ENCODE data around the gene TMBIM1.

Gene TMBIM1

DNA sequence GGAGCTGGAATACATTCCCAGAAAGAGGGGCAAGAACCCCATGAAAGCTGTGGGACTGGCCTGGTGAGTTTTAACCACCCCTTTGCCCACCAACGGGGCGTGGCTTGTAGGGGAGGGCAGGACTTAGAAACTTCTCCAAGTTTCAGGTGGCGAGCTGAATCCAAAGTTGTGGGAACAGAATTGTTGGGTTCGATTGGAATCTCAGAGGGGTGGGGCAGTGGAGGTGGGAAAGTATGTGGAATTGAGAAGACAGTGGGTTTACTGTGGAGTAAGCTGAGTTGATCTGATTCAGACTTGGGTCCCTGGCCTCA, 20.9 kb downstream of the TMBIM1 start:
- no peak for DNase-seq

DNA sequence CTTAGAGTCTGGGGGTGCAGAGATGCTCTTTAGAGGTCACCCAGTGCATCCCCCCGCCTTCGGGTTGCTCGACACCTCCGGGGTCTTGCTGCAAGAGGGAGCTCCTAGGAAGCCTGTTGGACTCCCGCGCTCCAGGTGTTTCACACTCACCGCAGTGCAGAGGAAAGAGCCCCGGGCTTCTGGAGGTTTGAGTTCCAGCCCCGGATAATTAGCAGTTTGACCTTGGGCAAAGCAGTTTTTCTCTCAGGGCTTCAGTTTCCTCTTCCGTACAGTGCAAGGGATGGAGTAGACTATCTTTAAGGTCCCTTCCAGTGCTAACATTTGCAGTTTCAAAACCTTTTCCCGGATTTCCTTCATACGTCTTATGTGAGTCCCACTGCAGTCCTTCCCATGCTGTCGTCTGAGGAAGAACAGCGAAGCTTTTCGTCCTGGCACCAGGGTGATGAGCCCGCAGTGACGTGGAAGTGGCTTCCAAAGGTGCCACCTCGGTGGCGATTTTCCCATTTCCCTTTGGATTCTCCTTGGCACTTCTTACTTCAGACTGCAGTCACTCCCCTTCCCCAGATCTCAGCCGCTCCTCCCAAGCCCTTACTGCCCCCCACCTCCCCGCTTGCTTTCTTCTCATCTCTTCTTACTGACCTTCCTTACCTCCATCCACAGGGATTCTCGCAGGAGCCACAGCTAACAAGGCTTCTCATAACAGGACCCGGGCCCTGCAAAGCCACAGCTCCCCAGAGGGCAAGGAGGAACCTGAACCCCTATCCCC, 21.4 kb downstream of the TMBIM1 start:
- DNase-seq: no peak

- DNase-seq: peak; percentile 99 to 100 (median 100)
Measured at GRCh38 chr2:218269900-218270720, 22.2 kb downstream of the TMBIM1 start, which contains the start of the genes AAMP and PNKD. Gene AAMP, minus strand, starts transcription at chr2:218270137. Its CDS starts 51 bp downstream, at chr2:218270086. Gene PNKD, plus strand, starts transcription at chr2:218270519. Its CDS starts 17 bp downstream, at chr2:218270536.

DNA sequence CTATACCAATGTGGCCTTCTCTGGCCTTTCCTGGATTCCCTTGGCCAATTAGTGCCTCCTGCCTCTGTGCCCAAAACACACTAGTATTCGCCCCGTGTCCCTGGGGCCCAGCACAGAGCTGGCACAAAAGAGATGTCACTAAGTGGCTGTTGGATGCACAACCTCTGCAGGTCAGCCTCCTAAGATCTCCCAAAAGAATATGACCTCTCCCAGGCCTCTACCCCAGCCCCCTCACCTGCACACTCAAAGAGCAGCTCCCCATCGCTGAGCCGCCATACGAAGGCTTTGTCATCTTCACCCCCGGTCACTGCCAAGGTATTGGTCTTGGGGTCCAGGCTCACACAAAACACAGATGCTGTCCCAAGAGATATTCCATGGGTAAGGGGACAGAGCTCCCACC, 25.0 kb downstream of the TMBIM1 start:
- DNase-seq: no peak

- DNase-seq: no peak
Measured at GRCh38 chr2:218266316-218266979, 25.9 kb downstream of the TMBIM1 start.

- DNase-seq: no peak
Measured at GRCh38 chr2:218265626-218266025, 26.7 kb downstream of the TMBIM1 start.

GRCh38 chr2:218264773-218265561, 27.3 kb downstream of the TMBIM1 start:
- DNase-seq: no peak

DNA sequence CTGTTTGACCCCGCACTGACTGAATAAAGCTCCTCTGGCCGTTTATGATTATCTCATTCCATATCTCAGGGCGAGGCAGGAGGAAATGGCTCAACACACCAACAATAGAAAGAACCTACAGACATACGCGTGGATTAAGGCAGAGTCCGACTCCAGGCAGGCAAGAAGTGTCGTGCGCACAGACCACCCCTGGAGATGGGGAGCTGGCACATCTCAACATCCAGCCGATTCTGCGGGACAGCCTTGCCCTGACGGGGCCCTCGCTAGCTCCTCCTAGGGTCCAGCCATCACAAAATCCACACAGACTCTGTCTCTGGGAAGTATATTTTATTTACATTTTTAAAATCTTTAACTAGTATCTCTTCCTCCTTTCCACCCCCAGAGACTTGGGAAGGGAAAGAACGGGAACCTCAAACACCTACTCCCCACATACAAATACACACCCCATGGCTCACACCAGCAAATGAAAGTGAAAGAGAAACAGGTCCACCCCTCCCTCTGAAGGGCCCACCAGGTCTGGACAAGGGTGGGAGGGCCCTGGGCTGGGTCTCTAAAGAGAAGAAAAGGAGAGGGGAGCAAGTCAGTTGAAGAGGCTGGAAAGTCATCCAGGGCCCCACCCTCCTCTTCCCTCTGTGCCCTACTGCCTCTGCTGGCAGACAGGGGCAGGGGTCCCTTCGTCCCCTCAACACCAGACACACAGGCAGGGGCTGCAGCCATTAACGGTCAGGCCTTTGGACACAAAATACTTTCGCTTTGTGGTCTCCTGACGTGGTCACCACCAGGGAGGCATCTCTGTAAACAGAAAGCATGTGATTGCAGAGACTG, 28.3 kb downstream of the TMBIM1 start:
- DNase-seq: no peak

DNA sequence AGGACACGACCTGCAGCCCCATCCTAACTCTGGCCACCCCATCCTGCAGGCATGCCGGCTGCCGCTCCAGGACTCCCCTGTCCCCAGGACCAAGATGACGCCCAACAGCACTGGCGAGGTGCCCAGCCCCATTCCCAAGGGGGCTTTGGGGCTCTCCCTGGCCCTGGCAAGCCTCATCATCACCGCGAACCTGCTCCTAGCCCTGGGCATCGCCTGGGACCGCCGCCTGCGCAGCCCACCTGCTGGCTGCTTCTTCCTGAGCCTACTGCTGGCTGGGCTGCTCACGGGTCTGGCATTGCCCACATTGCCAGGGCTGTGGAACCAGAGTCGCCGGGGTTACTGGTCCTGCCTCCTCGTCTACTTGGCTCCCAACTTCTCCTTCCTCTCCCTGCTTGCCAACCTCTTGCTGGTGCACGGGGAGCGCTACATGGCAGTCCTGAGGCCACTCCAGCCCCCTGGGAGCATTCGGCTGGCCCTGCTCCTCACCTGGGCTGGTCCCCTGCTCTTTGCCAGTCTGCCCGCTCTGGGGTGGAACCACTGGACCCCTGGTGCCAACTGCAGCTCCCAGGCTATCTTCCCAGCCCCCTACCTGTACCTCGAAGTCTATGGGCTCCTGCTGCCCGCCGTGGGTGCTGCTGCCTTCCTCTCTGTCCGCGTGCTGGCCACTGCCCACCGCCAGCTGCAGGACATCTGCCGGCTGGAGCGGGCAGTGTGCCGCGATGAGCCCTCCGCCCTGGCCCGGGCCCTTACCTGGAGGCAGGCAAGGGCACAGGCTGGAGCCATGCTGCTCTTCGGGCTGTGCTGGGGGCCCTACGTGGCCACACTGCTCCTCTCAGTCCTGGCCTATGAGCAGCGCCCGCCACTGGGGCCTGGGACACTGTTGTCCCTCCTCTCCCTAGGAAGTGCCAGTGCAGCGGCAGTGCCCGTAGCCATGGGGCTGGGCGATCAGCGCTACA, 29.4 kb downstream of the TMBIM1 start:
- DNase-seq: no peak

DNA sequence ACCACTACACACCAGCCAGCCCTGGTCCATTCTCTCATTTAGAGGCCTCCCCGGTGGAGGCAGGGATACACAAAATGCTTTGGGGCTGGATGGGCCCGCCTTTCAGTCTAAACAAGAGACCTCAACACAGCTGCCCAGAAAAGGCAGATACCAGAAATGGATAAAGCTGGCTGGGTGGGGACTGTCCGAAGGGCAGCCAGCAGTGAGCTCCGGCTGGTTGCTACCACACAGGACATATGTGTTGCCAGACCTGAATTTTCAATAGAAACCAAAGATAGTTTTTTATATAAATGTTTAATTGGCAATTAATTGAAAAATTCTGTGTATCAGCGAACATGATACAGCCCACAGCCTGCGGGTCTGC, 30.1 kb downstream of the TMBIM1 start:
- DNase-seq: no peak

- DNase-seq: no peak
Measured at GRCh38 chr2:218261423-218262236, 30.7 kb downstream of the TMBIM1 start.

DNA sequence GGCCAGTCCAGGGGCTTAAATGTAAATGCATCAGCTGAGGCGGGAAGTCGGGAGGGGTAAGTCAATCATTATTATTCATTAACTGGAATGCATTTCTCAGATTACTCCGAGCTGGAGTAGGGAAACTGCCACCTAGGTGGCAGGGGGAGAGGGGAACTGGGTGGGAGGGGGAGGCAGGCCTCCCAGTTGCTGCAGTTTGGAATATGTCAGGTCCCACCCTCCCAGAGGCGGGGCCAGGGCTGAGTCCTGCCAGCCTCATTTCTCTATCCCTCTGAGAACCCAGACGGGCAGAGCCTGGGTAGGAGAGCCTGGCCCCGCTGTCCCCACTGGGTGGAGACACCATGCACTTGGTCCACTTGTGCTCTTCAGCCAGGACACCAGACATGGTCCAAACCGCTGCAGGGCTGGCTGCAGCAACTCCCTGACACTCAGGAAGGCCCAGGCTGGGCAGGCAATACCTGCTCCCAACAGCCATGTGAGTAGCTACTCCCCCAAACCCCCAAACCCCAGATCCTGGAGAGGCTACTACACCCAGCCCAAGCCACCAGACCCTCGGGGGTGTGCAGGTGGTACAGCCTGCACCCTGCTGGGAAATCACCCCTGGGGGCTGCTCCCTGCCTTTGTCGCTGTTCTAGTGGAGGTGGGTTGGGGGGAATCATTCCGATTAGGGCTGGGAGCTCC, 31.4 kb downstream of the TMBIM1 start, which contains the start of gene GPBAR1:
GPBAR1 (plus strand) TSS at position 274 of the 681 bp plus-strand sequence. CDS start 1,710 bp downstream, outside the sequence.
- no peak for DNase-seq

- DNase-seq: no peak
Measured at GRCh38 chr2:218260166-218260565, 32.1 kb downstream of the TMBIM1 start.

DNA sequence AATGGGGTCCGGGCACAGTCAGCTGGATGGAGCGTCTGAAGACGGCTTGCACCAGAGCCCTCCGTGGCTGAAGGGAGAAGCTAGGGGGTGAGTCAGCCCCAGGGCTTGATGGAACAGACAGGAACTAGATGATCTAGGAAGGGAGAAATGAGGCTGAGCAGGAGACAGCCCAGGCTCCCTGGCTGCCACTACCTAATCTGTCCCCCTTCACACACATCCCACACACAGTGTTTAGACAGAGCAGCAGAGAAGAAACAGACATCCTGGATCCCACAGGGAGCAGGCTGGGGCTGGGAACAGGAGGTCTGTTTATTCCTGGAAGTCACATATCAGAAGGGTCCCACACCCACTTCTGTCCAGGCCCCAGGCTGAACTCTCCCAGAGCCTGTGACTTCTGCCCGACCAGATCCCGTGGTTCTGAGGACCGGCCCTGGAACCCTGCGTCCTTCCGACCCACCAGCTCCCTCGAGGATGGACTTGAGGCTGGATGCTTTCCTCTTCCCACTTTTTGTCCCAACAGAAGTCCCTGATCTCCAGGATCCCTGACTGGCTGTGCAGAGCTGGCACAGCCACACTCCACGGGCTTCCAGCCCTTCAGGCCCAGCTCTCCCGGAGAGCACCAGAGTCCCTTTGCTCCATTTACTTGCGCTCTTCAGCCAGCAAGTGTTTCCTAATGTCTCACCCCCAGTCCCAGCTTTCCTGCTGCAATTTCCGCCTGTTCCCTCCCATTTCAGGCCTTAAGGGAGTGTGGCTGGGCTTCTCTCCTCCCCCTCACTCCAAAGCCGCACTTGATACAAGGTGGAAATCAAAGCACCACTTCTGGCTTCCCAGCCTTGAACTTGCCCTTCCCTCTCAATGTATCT, 33.0 kb downstream of the TMBIM1 start:
- no peak for DNase-seq

DNA sequence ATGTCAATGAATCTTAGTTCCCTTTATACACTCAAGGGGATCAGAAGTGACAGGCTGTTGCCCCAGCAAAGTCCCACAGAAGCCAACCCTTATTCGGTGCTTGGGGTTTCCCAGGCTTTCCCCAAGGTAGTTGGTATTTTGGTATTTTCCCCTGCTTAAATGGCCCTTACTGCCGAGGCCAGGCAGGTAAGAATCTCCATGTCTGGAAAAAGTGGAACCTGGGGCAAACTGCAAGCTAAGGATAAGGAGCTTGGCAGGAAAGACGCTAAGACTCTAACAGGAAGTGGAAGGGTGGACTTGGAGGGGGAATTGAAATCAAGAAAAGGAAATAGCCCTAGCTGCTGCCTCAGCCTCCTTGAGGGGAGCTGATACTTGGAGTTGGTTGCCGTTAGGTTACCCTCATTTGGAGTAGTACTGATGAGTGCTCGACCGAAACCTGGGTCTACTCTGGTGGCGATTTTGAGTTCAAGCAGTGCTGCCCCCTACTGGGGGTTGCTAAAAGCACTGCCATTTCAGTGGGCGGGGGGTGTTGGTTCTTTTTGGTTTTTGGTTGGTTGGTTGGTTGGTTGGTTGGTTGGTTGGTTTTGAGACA, 34.8 kb downstream of the TMBIM1 start:
- DNase-seq: peak; percentile 31 to 66 (median 42)

GRCh38 chr2:218256612-218257350, 35.5 kb downstream of the TMBIM1 start:
- DNase-seq: no peak

GRCh38 chr2:218255446-218255845, 36.9 kb downstream of the TMBIM1 start:
- no peak for DNase-seq

All from stimulated activated naive CD4-positive, alpha-beta T cell (primary cell).